ENCODE measurements around the gene RUSF1.

- no peak for TF ChIP-seq EZH2 (IDR thresholded peaks at IDR 0.05; ENCODE audit: insufficient read depth, poor library complexity, severe bottlenecking)
- no peak for TF ChIP-seq EZH2phosphoT487 (IDR thresholded peaks at IDR 0.05; ENCODE audit: insufficient read depth, low read depth)
These were observed 54.7 kb downstream of the RUSF1 start for GRCh38 chr16:31453255-31454204.
